ENCODE measurements around the gene CSTA. TPM values are rescaled to one million over a fixed set of nuclear protein-coding genes. Genes with fewer than 3 reads are reported as not detected.

The CSTA gene
- total RNA-seq, 2 experiments from 2014 or later: not detected

GRCh38 chr3:122325769-122326168, 721 bp downstream of the CSTA start:
- no peaks in the 10 kb centered on the region for H3K27me3 Mint-ChIP-seq (ENCODE audit: low read depth)
- CTCF ChIA-PET: no interaction called here
- H3K9me3 Mint-ChIP-seq: no peaks in the 10 kb centered on the region
- no peak overlapping the region for H3K4me3 Mint-ChIP-seq
- intact Hi-C loops (cut with micrococcal nuclease): no loop called here
- DNase-seq: no peak
- no peaks in the 10 kb centered on the region for H3K36me3 Mint-ChIP-seq (ENCODE audit: low read depth)
- peaks cover 22% of the 10 kb centered on the region for H3K4me1 Mint-ChIP-seq (ENCODE audit: low read depth)
- no peak overlapping the region for H3K27ac Mint-ChIP-seq

GRCh38 chr3:122331886-122332285, 6.8 kb downstream of the CSTA start:
- intact Hi-C loops (cut with micrococcal nuclease): no loop called here
- H3K27me3 Mint-ChIP-seq (ENCODE audit: low read depth): peaks cover 7% of the 10 kb centered on the region
- CTCF ChIA-PET: no interaction called here
- no peaks in the 10 kb centered on the region for H3K9me3 Mint-ChIP-seq
- no peak for DNase-seq
- H3K36me3 Mint-ChIP-seq (ENCODE audit: low read depth): no peaks in the 10 kb centered on the region
- no peak overlapping the region for H3K27ac Mint-ChIP-seq
- no peak overlapping the region for H3K4me3 Mint-ChIP-seq
- H3K4me1 Mint-ChIP-seq (ENCODE audit: low read depth): no peaks in the 10 kb centered on the region

- Mint-ChIP-seq H3K4me1 (ENCODE audit: low read depth) (no peaks in the 10 kb centered on the region), H3K4me3 (no peak overlapping the region), H3K36me3 (ENCODE audit: low read depth) (no peaks in the 10 kb centered on the region), H3K27ac (no peak overlapping the region), H3K9me3 (no peaks in the 10 kb centered on the region), H3K27me3 (ENCODE audit: low read depth) (peaks cover 7% of the 10 kb centered on the region)
- CTCF ChIA-PET: interaction anchor here (0.6 kb wide), 1 partner anchor 9 kb away, joined by 3 read pairs; no protein-coding TSS in a partner anchor
- intact Hi-C loops (cut with micrococcal nuclease): no loop called here
- no peak for DNase-seq
Observed at GRCh38 chr3:122332551-122332950, 7.5 kb downstream of the CSTA start.

GRCh38 chr3:122342803-122343202, 17.8 kb downstream of the CSTA start:
- Mint-ChIP-seq H3K4me1 (ENCODE audit: low read depth) (no peaks in the 10 kb centered on the region), H3K9me3 (peaks cover under 1% of the 10 kb centered on the region)

GRCh38 chr3:122343654-122344053, 18.6 kb downstream of the CSTA start:
- H3K36me3 Mint-ChIP-seq (ENCODE audit: low read depth): no peaks in the 10 kb centered on the region
- no peaks in the 10 kb centered on the region for H3K27me3 Mint-ChIP-seq (ENCODE audit: low read depth)
- no peak overlapping the region for H3K4me3 Mint-ChIP-seq
- no peaks in the 10 kb centered on the region for H3K4me1 Mint-ChIP-seq (ENCODE audit: low read depth)
- DNase-seq: no peak
- intact Hi-C loops (cut with micrococcal nuclease): no loop called here
- H3K27ac Mint-ChIP-seq: no peak overlapping the region
- peaks cover 3% of the 10 kb centered on the region for H3K9me3 Mint-ChIP-seq
- CTCF ChIA-PET: no interaction called here

More at GRCh38 chr3:122342803-122343202, 17.8 kb downstream of the CSTA start:
- Mint-ChIP-seq H3K27ac (no peak overlapping the region), H3K27me3 (ENCODE audit: low read depth) (no peaks in the 10 kb centered on the region), H3K36me3 (ENCODE audit: low read depth) (no peaks in the 10 kb centered on the region), H3K4me3 (no peak overlapping the region)
- CTCF ChIA-PET: interaction anchor here (0.6 kb wide), 1 partner anchor 50 kb away, joined by 4 read pairs; no protein-coding TSS in a partner anchor
- DNase-seq: no peak
- intact Hi-C loops (cut with micrococcal nuclease): no loop called here

- no peaks in the 10 kb centered on the region for H3K4me1 Mint-ChIP-seq (ENCODE audit: low read depth)
- no peak overlapping the region for H3K4me3 Mint-ChIP-seq
- no peaks in the 10 kb centered on the region for H3K36me3 Mint-ChIP-seq (ENCODE audit: low read depth)
- intact Hi-C loops (cut with micrococcal nuclease): no loop called here
- no peak for DNase-seq
- H3K27me3 Mint-ChIP-seq (ENCODE audit: low read depth): no peaks in the 10 kb centered on the region
- CTCF ChIA-PET: interaction anchor here (0.6 to 1.0 kb wide), 3 partner anchors 12 to 782 kb away, joined by 3 to 5 read pairs (median 4); no protein-coding TSS in a partner anchor
- no peak overlapping the region for H3K27ac Mint-ChIP-seq
- H3K9me3 Mint-ChIP-seq: peaks cover 3% of the 10 kb centered on the region
Observed at GRCh38 chr3:122349171-122349570, 24.1 kb downstream of the CSTA start.

- Mint-ChIP-seq H3K4me1 (ENCODE audit: low read depth) (no peaks in the 10 kb centered on the region), H3K9me3 (peaks cover 3% of the 10 kb centered on the region), H3K4me3 (no peak overlapping the region), H3K36me3 (ENCODE audit: low read depth) (no peaks in the 10 kb centered on the region), H3K27me3 (ENCODE audit: low read depth) (no peaks in the 10 kb centered on the region), H3K27ac (no peak overlapping the region)
- CTCF ChIA-PET: no interaction called here
- intact Hi-C loops (cut with micrococcal nuclease): no loop called here
- peak; percentile 16 for DNase-seq
Observed at GRCh38 chr3:122350814-122351418, 25.9 kb downstream of the CSTA start.

- H3K4me1 Mint-ChIP-seq (ENCODE audit: low read depth): no peaks in the 10 kb centered on the region
- no peaks in the 10 kb centered on the region for H3K36me3 Mint-ChIP-seq (ENCODE audit: low read depth)
- intact Hi-C loops (cut with micrococcal nuclease): no loop called here
- peaks cover 3% of the 10 kb centered on the region for H3K9me3 Mint-ChIP-seq
- no peak overlapping the region for H3K27ac Mint-ChIP-seq
- CTCF ChIA-PET: no interaction called here
- no peak overlapping the region for H3K4me3 Mint-ChIP-seq
- DNase-seq: no peak
- no peaks in the 10 kb centered on the region for H3K27me3 Mint-ChIP-seq (ENCODE audit: low read depth)
Observed at GRCh38 chr3:122351612-122352011, 26.6 kb downstream of the CSTA start.

GRCh38 chr3:122353215-122353614, 28.2 kb downstream of the CSTA start:
- Mint-ChIP-seq H3K27ac (no peak overlapping the region), H3K9me3 (no peaks in the 10 kb centered on the region), H3K4me3 (no peak overlapping the region), H3K4me1 (ENCODE audit: low read depth) (no peaks in the 10 kb centered on the region), H3K27me3 (ENCODE audit: low read depth) (no peaks in the 10 kb centered on the region), H3K36me3 (ENCODE audit: low read depth) (no peaks in the 10 kb centered on the region)
- intact Hi-C loops (cut with micrococcal nuclease): no loop called here
- DNase-seq: no peak
- CTCF ChIA-PET: interaction anchor here (0.6 to 1.1 kb wide), 5 partner anchors 67 to 251 kb away, joined by 3 to 5 read pairs (median 4); no protein-coding TSS in a partner anchor

GRCh38 chr3:122353893-122354401, 28.9 kb downstream of the CSTA start:
- Mint-ChIP-seq H3K27ac (no peak overlapping the region), H3K27me3 (ENCODE audit: low read depth) (no peaks in the 10 kb centered on the region), H3K4me1 (ENCODE audit: low read depth) (peaks cover 2% of the 10 kb centered on the region), H3K4me3 (no peak overlapping the region), H3K36me3 (ENCODE audit: low read depth) (peaks cover 5% of the 10 kb centered on the region), H3K9me3 (no peaks in the 10 kb centered on the region)
- intact Hi-C loops (cut with micrococcal nuclease): no loop called here
- CTCF ChIA-PET: interaction anchor here (0.6 kb wide), 1 partner anchor 71 kb away, joined by 3 read pairs; no protein-coding TSS in a partner anchor
- DNase-seq: no peak

- H3K36me3 Mint-ChIP-seq (ENCODE audit: low read depth): peaks cover 7% of the 10 kb centered on the region
- H3K4me1 Mint-ChIP-seq (ENCODE audit: low read depth): peaks cover 2% of the 10 kb centered on the region
- DNase-seq: no peak
- no peaks in the 10 kb centered on the region for H3K27me3 Mint-ChIP-seq (ENCODE audit: low read depth)
- intact Hi-C loops (cut with micrococcal nuclease): loop anchor here (1.0 kb wide), 2 partner anchors 49 to 254 kb away; no protein-coding TSS in a partner anchor
- no peaks in the 10 kb centered on the region for H3K9me3 Mint-ChIP-seq
- CTCF ChIA-PET: interaction anchor here (0.6 to 1.7 kb wide), 3 partner anchors 50 to 259 kb away, joined by 3 to 4 read pairs (median 3); no protein-coding TSS in a partner anchor
- no peak overlapping the region for H3K4me3 Mint-ChIP-seq
- H3K27ac Mint-ChIP-seq: no peak overlapping the region
Observed at GRCh38 chr3:122355612-122356011, 30.6 kb downstream of the CSTA start.

- no peak overlapping the region for H3K27ac Mint-ChIP-seq
- H3K9me3 Mint-ChIP-seq: no peaks in the 10 kb centered on the region
- H3K27me3 Mint-ChIP-seq (ENCODE audit: low read depth): no peaks in the 10 kb centered on the region
- peaks cover 2% of the 10 kb centered on the region for H3K4me1 Mint-ChIP-seq (ENCODE audit: low read depth)
- peaks cover 7% of the 10 kb centered on the region for H3K36me3 Mint-ChIP-seq (ENCODE audit: low read depth)
- H3K4me3 Mint-ChIP-seq: no peak overlapping the region
- CTCF ChIA-PET: interaction anchor here (1.6 kb wide), 1 partner anchor 50 kb away, joined by 4 read pairs; no protein-coding TSS in a partner anchor
- DNase-seq: peak; percentile 63
- intact Hi-C loops (cut with micrococcal nuclease): loop anchor here (1.0 kb wide), 2 partner anchors 50 to 255 kb away; no protein-coding TSS in a partner anchor
Observed at GRCh38 chr3:122356402-122356801, 31.4 kb downstream of the CSTA start.
